Measurements from ENCODE around the gene PTOV1.

PTOV1 gene

DNA sequence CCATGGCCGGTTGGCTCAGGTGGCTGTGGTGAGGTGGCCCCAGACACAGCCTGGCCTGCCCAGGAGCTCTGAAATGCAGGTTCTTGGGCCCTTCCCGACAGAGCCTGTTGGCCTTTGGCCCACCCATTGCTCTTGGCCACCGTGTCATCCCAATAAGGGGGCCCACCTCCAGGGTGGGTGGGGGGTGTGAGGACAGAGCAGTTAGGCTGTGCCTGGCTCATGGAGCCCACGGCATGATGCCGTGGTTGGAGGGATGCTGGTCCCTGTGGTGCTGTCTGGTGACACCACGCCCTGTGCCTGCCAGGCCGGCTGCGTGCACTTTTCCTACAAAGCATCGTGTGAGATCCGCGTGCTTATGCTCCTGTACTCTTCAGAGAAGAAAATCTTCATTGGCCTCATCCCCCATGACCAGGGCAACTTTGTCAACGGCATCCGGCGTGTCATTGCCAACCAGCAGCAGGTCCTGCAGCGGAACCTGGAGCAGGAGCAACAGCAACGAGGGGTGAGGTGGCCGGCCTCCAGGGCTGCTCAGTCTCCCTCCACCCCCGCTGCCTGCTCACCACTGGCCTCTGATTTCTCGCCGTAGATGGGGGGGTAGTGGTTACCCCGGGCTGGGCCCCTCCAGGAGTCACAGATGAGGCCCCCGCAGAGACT, 8.8 kb downstream of the PTOV1 start:
- Histone ChIP-seq H2AFZ (ENCODE audit: low read depth) (no peak overlapping the region), H3K4me3 (IDR thresholded peaks at IDR 0.05; ENCODE audit: insufficient read depth, low read depth, low read length) (no peak overlapping the region), H3K4me1 (ENCODE audit: low read depth, poor library complexity, severe bottlenecking) (no peaks in the 10 kb centered on the region), H3K27me3 (ENCODE audit: insufficient read depth, low read depth) (no peaks in the 10 kb centered on the region), H3K36me3 (ENCODE audit: insufficient read depth) (peaks cover 5% of the 10 kb centered on the region; the same call in 1 of the 2 replicates), H4K20me1 (ENCODE audit: insufficient read depth) (no peaks in the 10 kb centered on the region), H3K9ac (no peak overlapping the region), H3K27ac (no peak overlapping the region), H3K79me2 (ENCODE audit: insufficient read depth, low read depth) (no peaks in the 10 kb centered on the region), H3K4me2 (no peak overlapping the region)
- TF ChIP-seq, protein P1, sequence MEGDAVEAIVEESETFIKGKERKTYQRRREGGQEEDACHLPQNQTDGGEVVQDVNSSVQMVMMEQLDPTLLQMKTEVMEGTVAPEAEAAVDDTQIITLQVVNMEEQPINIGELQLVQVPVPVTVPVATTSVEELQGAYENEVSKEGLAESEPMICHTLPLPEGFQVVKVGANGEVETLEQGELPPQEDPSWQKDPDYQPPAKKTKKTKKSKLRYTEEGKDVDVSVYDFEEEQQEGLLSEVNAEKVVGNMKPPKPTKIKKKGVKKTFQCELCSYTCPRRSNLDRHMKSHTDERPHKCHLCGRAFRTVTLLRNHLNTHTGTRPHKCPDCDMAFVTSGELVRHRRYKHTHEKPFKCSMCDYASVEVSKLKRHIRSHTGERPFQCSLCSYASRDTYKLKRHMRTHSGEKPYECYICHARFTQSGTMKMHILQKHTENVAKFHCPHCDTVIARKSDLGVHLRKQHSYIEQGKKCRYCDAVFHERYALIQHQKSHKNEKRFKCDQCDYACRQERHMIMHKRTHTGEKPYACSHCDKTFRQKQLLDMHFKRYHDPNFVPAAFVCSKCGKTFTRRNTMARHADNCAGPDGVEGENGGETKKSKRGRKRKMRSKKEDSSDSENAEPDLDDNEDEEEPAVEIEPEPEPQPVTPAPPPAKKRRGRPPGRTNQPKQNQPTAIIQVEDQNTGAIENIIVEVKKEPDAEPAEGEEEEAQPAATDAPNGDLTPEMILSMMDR (conservative IDR thresholded peaks at IDR 0.05; ENCODE audit: low read depth, low read length), result no peak

DNA sequence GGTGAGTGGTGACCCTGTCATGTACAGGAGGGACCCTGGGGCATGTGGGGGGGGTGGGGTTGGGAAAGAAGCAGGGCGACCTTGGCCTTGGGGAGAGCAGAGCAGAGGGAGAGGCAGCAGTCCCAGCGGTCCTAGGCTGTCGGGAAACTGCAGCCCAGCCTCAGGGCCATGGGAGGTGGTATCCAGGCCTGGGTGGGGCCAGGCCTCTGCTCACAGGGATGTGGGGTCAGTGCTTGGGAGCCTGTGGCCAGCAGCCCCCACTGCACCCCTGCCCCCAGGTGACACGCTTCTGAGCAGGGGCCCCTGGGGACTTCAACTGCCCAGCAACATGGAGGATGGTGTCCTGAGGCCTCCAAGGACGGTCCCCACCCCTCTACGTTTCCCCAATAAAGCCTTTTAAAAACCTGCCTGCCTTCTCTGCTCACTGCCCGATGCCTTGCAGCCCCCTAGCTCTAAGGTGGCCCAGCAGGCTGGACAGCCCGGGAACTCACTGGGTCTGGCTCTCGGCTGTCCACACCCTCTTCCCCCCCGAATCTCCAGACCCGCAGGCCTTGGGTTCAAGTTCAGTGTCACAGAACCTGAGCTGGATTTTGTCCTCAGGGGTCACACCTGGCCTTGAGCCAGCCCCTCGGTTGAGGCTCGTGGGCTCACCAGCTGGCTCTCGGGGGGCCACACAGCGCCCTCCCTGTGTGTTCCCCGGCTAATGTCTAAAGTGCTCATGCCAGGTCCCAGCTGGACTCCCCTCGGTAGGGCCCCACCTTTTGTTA, 9.6 kb downstream of the PTOV1 start:
- Histone ChIP-seq H3K79me2 (ENCODE audit: insufficient read depth, low read depth) (no peaks in the 10 kb centered on the region), H3K9ac (no peak overlapping the region), H3K4me3 (IDR thresholded peaks at IDR 0.05; ENCODE audit: insufficient read depth, low read depth, low read length) (no peak overlapping the region), H2AFZ (ENCODE audit: low read depth) (no peak overlapping the region), H3K36me3 (ENCODE audit: insufficient read depth) (peaks cover 5% of the 10 kb centered on the region; the same call in 1 of the 2 replicates), H3K27ac (no peak overlapping the region), H3K4me1 (ENCODE audit: low read depth, poor library complexity, severe bottlenecking) (no peaks in the 10 kb centered on the region), H4K20me1 (ENCODE audit: insufficient read depth) (no peaks in the 10 kb centered on the region), H3K4me2 (no peak overlapping the region), H3K27me3 (ENCODE audit: insufficient read depth, low read depth) (no peaks in the 10 kb centered on the region)
- TF ChIP-seq, protein P1 (conservative IDR thresholded peaks at IDR 0.05; ENCODE audit: low read depth, low read length), result no peak

DNA sequence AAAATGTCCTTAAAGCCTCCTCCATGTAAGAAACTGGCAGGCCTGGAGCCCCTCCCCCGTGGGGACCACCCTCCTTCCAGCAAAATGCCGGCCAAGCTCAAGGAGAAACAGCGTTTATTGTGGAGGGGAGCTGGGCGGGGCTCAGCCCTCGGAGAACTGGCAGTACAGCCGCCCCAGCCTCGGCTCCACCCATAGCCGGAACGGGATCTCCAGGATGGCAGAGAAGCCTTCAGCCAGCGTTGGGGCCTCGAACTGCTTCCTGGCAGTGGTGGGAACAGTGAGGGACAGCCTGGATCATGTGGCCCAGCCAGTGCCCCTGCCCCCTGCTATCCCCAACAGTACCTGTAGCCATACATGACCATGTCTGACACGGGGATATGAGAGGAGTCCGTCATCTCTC, 10.1 kb downstream of the PTOV1 start:
- H3K9ac ChIP-seq, result no peak overlapping the region
- H3K36me3 ChIP-seq (ENCODE audit: insufficient read depth), result peaks cover 5% of the 10 kb centered on the region; the same call in 1 of the 2 replicates
- H3K4me2 ChIP-seq, result no peak overlapping the region
- TF ChIP-seq, protein P1 (conservative IDR thresholded peaks at IDR 0.05; ENCODE audit: low read depth, low read length), result no peak
- no peaks in the 10 kb centered on the region for H3K27me3 ChIP-seq (ENCODE audit: insufficient read depth, low read depth)
- H2AFZ ChIP-seq (ENCODE audit: low read depth), result no peak overlapping the region
- peaks cover 5% of the 10 kb centered on the region for H3K4me1 ChIP-seq (ENCODE audit: low read depth, poor library complexity, severe bottlenecking)
- H3K27ac ChIP-seq, result no peak overlapping the region
- H4K20me1 ChIP-seq (ENCODE audit: insufficient read depth), result no peaks in the 10 kb centered on the region
- 0 out of 2 replicates have a peak, but pooled peaks cover 4% of the 10 kb centered on the region for H3K79me2 ChIP-seq (ENCODE audit: insufficient read depth, low read depth)
- H3K4me3 ChIP-seq (IDR thresholded peaks at IDR 0.05; ENCODE audit: insufficient read depth, low read depth, low read length), result no peak overlapping the region

DNA sequence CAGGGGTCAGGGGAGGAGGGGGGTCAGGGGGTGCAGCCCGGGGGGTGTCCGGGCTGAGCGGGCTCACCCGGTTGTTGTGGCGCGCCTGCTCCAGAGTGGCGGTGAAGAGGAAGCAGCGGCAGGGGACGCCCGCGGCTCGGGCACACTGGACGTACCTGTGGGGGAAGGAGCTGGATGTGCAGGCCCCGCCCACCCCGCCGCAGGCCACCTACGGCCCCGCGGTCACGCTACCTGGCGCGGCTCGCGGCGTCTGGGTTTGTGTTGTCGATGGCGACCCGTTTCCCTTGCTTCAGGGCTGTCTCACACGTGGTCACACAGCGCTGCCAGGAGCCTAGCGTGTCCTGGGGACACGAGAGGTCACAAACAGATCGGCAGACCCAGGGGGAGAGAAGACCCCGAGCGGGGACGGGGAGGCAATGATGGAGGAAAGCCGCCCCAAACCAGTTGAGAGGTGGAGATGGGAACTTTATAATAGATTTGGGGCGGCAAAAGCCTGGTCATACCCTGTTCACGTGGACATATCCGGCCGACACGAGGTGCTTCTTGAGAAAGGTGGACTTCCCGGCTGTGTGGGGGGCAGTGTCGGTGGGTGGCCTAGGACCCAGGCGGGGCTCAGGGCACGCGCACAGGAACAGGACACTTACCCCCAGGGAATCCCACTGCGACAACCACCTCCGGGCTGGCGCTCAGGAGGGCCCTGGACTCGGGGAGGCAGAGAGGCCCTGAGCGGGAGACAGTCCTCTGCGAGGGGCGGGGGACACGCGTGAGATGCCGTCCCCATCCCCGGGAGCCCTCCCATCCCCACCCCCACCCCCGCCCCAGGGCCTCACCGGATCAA, 10.8 kb downstream of the PTOV1 start:
- peaks cover 9% of the 10 kb centered on the region for H3K4me1 ChIP-seq (ENCODE audit: low read depth, poor library complexity, severe bottlenecking)
- peaks cover 5% of the 10 kb centered on the region; the same call in 1 of the 2 replicates for H3K36me3 ChIP-seq (ENCODE audit: insufficient read depth)
- H3K9ac ChIP-seq, result no peak overlapping the region

More for the DNA sequence above, 10.8 kb downstream of the PTOV1 start:
- Histone ChIP-seq H3K27ac (no peak overlapping the region), H4K20me1 (ENCODE audit: insufficient read depth) (no peaks in the 10 kb centered on the region), H3K79me2 (ENCODE audit: insufficient read depth, low read depth) (0 out of 2 replicates have a peak, but pooled peaks cover 8% of the 10 kb centered on the region), H3K27me3 (ENCODE audit: insufficient read depth, low read depth) (no peaks in the 10 kb centered on the region), H2AFZ (ENCODE audit: low read depth) (no peak overlapping the region), H3K4me2 (no peak overlapping the region), H3K4me3 (IDR thresholded peaks at IDR 0.05; ENCODE audit: insufficient read depth, low read depth, low read length) (no peak overlapping the region)
- TF ChIP-seq, protein P1 (conservative IDR thresholded peaks at IDR 0.05; ENCODE audit: low read depth, low read length), result no peak
